ENCODE data around the gene SLAMF8. TPM values are rescaled to one million over a fixed set of nuclear protein-coding genes. Genes with fewer than 3 reads are reported as not detected.

The SLAMF8 gene
- total RNA-seq, 1 experiment from 2014 or later: not detected

DNA sequence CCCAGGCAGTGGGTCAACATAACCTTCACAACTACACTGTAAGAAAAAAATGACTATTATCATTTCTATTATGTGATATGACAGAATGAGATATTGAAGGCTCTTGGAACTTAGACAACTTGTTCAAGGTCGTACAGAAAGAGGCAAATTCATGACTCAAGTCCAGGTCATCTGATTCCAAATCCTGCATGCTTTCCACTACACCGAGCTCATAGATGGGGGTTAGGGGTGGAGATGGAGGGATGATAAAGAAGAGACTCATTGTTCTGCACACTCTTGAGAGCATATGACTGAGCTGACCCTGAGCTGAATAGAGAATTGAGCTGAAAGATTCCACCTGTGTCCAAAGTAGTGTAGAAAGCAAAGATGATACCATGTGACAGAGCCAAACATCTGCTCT lies 21.7 kb upstream of the SLAMF8 start:
- H3K9me3 ChIP-seq (ENCODE audit: control insufficient read depth, insufficient read depth, low read depth, low read length): no peaks in the 10 kb centered on the region
- in situ Hi-C loops (cut with HindIII; ENCODE audit: low pct_unique_long_range_greater_than_20kb, low sequenced_read_pairs) (no loop called here), intact Hi-C loops (cut with micrococcal nuclease; ENCODE audit: unreplicated experiment) (no loop called here)
- ChIA-PET CTCF (interaction anchor here (0.6 kb wide), 1 partner anchor 9 kb away, joined by 3 read pairs; no protein-coding TSS in a partner anchor), POLR2A (no interaction called here)
- H3K36me3 ChIP-seq (ENCODE audit: control insufficient read depth, insufficient read depth, low read length): no peaks in the 10 kb centered on the region
- ATAC-seq: no peak
- TF ChIP-seq TCF7L2 (IDR thresholded peaks at IDR 0.05; ENCODE audit: low read depth, low read length): no peak
- TF ChIP-seq SIN3A (IDR thresholded peaks at IDR 0.05; ENCODE audit: borderline replicate concordance, insufficient read depth, low read depth, low read length): no peak
- TF ChIP-seq, protein P1, sequence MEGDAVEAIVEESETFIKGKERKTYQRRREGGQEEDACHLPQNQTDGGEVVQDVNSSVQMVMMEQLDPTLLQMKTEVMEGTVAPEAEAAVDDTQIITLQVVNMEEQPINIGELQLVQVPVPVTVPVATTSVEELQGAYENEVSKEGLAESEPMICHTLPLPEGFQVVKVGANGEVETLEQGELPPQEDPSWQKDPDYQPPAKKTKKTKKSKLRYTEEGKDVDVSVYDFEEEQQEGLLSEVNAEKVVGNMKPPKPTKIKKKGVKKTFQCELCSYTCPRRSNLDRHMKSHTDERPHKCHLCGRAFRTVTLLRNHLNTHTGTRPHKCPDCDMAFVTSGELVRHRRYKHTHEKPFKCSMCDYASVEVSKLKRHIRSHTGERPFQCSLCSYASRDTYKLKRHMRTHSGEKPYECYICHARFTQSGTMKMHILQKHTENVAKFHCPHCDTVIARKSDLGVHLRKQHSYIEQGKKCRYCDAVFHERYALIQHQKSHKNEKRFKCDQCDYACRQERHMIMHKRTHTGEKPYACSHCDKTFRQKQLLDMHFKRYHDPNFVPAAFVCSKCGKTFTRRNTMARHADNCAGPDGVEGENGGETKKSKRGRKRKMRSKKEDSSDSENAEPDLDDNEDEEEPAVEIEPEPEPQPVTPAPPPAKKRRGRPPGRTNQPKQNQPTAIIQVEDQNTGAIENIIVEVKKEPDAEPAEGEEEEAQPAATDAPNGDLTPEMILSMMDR (IDR thresholded peaks at IDR 0.05): no peak
- no peak for TF ChIP-seq POLR2AphosphoS5 (IDR thresholded peaks at IDR 0.05; ENCODE audit: low read depth, low read length)
- no peak for TF ChIP-seq REST (IDR thresholded peaks at IDR 0.05; ENCODE audit: insufficient read depth in 1 of 2, low read depth in 2 of 2, low read length in 1 of 2)
- no peaks in the 10 kb centered on the region for H3K4me1 ChIP-seq (ENCODE audit: control insufficient read depth, insufficient read depth, low read length)
- H3K27ac ChIP-seq (ENCODE audit: low read length): no peak overlapping the region
- H3K4me3 ChIP-seq (ENCODE audit: low read depth in 2 of 2, low read length in 2 of 2): no peak overlapping the region
- peaks cover 16% of the 10 kb centered on the region for H3K27me3 ChIP-seq (ENCODE audit: control insufficient read depth, insufficient read depth, low read length)
- no peak for DNase-seq (ENCODE audit: low read depth, low spot score)
- BruUV-seq (replicated peaks): no TSS peak

- TF ChIP-seq SIN3A (IDR thresholded peaks at IDR 0.05; ENCODE audit: borderline replicate concordance, insufficient read depth, low read depth, low read length): no peak
- TF ChIP-seq, protein P1 (IDR thresholded peaks at IDR 0.05): no peak
- TF ChIP-seq TCF7L2 (IDR thresholded peaks at IDR 0.05; ENCODE audit: low read depth, low read length): no peak
- TF ChIP-seq REST (IDR thresholded peaks at IDR 0.05; ENCODE audit: insufficient read depth in 1 of 2, low read depth in 2 of 2, low read length in 1 of 2): no peak
- no peak for TF ChIP-seq POLR2AphosphoS5 (IDR thresholded peaks at IDR 0.05; ENCODE audit: low read depth, low read length)
- intact Hi-C loops (cut with micrococcal nuclease; ENCODE audit: unreplicated experiment): no loop called here
- H3K36me3 ChIP-seq (ENCODE audit: control insufficient read depth, insufficient read depth, low read length): no peaks in the 10 kb centered on the region
- H3K27ac ChIP-seq (ENCODE audit: low read length): no peak overlapping the region
- H3K4me3 ChIP-seq (ENCODE audit: low read depth in 2 of 2, low read length in 2 of 2): no peak overlapping the region
- DNase-seq (ENCODE audit: low read depth, low spot score): no peak
- BruUV-seq (replicated peaks): no TSS peak
- in situ Hi-C loops (cut with HindIII; ENCODE audit: low pct_unique_long_range_greater_than_20kb, low sequenced_read_pairs): no loop called here
- H3K27me3 ChIP-seq (ENCODE audit: control insufficient read depth, insufficient read depth, low read length): peaks cover 5% of the 10 kb centered on the region
- no peak for ATAC-seq
- ChIA-PET POLR2A (no interaction called here), CTCF (no interaction called here)
- H3K9me3 ChIP-seq (ENCODE audit: control insufficient read depth, insufficient read depth, low read depth, low read length): no peaks in the 10 kb centered on the region
- no peaks in the 10 kb centered on the region for H3K4me1 ChIP-seq (ENCODE audit: control insufficient read depth, insufficient read depth, low read length)
Measured at GRCh38 chr1:159815926-159816325, 10.7 kb upstream of the SLAMF8 start.

All from Panc1 (cell line).